ENCODE results near the gene BTNL2. TPM values are rescaled to one million over a fixed set of nuclear protein-coding genes. Genes with fewer than 3 reads are reported as not detected.
"Not testable (repeated sequence)": the region's sequence is repeated elsewhere in the genome, so short reads cannot be mapped to it uniquely, and the experiment has no call there.

BTNL2 gene
- not detected in 2 replicates for total RNA-seq (2014; rRNA removed; shearing (Covaris generic))

DNA sequence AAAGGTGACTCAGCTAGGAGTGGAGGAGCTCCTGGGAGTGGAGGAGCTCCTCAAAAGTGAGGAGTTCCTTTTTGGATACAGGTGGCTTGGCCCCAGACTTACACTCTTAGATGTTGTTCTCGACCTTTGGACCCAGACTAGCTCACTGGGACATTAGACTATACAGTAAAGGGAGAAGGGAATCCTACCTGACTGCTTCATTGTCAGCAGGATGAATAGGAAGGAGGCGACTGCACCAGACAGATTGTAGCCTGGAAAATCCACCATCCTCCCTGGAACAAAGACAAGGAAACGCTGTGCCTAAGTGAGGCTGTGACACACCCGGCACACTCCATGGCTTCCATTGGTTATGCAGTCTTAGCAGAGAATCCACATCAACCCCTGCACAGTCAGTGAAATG, at the start of gene BTNL2:
TSS of gene BTNL2 (minus strand) at position 325 of the 400 bp plus-strand sequence. CDS start at position 267, 58 bp downstream.
- DNase-seq (ENCODE audit: low spot score): no peak

GRCh38 chr6:32449088-32449736, 42.2 kb upstream of the BTNL2 start:
- no peak for DNase-seq (ENCODE audit: low spot score)

DNA sequence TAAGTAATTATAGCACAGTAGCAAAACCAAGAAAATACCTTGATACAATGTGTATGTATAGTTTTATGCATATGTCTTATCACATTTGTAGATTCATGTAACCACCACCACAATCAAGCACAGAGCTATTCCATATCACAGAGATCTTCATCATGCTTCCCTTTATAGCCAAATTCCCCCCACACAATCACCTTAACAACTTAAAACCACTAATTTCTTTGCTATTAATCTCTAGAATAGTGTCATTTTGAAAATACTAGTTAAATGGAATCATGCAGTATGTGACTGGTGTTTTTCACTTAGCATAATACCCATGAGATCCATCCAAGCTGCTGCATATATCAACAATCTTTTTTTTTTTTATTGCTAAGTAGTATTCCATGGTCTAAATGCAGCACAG, 41.0 kb upstream of the BTNL2 start:
- DNase-seq (ENCODE audit: low spot score): no peak

DNA sequence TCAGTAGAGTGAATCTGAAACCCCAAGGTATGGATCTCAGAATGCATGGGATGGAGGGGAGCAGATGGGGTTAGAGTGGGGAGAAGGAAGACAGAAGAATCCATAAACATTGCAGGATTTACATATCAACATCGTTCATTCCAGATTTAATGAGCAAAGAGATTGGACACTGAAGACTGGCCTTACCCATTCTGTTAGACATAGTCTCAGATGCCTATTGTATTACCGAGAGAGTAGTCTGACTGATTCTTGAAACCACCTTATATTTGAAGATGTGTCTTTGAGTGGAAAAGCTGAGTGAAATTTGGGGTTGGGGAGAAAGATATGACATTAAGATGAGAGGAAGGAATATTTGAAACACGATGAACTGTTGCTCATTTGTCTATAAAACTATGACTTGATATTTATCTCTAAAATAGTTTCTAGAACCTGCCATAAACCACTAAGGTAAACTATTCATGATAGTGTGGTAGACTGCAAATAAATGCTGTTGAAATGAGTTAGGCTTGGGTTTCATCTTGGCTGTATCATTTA, 38.4 kb upstream of the BTNL2 start:
- DNase-seq (ENCODE audit: low spot score): no peak

- DNase-seq (ENCODE audit: low spot score): no peak
Measured at GRCh38 chr6:32444433-32444832, 37.5 kb upstream of the BTNL2 start.

GRCh38 chr6:32442977-32443552, 36.1 kb upstream of the BTNL2 start:
- no peak for DNase-seq (ENCODE audit: low spot score)

DNA sequence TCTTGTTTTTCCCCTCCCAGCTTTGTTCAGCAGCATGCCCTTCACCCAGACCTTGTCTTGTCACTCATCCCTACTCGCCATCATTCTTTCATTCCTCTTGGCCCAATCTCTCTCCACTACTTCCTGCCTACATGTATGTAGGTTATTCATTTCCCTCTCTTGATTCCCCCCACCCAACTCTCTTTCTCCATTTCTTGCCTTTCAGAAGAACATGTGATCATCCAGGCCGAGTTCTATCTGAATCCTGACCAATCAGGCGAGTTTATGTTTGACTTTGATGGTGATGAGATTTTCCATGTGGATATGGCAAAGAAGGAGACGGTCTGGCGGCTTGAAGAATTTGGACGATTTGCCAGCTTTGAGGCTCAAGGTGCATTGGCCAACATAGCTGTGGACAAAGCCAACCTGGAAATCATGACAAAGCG, 35.3 kb upstream of the BTNL2 start:
- no peak for DNase-seq (ENCODE audit: low spot score)

DNA sequence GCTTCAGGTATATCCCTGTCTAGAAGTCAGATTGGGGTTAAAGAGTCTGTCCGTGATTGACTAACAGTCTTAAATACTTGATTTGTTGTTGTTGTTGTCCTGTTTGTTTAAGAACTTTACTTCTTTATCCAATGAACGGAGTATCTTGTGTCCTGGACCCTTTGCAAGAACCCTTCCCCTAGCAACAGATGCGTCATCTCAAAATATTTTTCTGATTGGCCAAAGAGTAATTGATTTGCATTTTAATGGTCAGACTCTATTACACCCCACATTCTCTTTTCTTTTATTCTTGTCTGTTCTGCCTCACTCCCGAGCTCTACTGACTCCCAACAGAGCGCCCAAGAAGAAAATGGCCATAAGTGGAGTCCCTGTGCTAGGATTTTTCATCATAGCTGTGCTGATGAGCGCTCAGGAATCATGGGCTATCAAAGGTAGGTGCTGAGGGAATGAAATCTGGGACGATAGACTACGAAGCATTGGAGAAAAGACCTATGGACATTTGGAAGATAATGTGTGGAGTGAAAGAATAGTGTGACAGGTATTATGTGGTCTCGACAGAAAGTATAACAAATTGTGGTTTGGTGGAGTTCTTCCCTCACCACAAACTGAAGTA, 32.7 kb upstream of the BTNL2 start, which contains the start of gene HLA-DRA:
TSS of gene HLA-DRA (plus strand) at position 286 of the 613 bp plus-strand sequence. CDS start at position 350, 64 bp downstream.
- peak; percentile 52 for DNase-seq (ENCODE audit: low spot score)

- DNase-seq (ENCODE audit: low spot score): no peak
Measured at GRCh38 chr6:32439139-32439538, 32.2 kb upstream of the BTNL2 start.

GRCh38 chr6:32436995-32437836, 30.2 kb upstream of the BTNL2 start:
- no peak for DNase-seq (ENCODE audit: low spot score)

DNA sequence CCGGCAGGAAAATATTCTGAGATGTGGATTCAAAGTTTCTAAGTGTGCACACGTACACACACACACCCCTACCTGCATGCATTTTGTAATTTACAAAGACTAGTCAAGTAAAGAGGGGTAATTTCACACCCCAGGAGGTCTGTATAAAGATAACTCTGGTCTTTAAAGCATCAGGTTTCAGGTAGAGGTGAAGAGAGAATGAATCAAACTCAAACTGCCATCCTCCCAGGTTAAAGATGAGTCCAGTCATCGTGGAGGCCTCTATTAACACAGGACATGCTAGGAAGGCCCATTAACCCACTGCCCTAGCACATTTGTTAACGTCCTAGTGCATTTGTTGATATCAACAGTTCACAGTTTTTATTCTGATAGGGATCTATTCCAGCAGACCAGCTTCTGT, 29.2 kb upstream of the BTNL2 start:
- DNase-seq (ENCODE audit: low spot score): no peak

DNA sequence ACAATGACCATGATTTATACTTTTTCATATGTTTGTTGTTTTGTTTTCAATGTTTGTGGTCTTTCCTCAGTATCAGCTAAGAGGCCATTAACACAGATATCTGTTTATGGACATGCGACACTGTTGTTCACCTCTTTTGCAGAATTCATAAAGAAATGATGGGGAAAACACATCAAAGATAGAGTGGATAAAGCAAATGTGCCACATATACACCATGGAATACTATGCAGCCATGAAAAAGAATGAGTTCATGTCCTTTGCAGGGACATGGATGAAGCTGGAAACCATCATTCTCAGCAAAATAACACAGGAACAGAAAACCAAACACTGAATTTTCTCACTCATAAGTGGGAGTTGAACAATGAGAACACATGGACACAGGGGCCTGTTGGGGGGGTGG, 27.0 kb upstream of the BTNL2 start:
- DNase-seq (ENCODE audit: low spot score): not testable (repeated sequence)

- DNase-seq (ENCODE audit: low spot score): peak; percentile 20
Measured at GRCh38 chr6:32432050-32432450, 25.1 kb upstream of the BTNL2 start.

DNA sequence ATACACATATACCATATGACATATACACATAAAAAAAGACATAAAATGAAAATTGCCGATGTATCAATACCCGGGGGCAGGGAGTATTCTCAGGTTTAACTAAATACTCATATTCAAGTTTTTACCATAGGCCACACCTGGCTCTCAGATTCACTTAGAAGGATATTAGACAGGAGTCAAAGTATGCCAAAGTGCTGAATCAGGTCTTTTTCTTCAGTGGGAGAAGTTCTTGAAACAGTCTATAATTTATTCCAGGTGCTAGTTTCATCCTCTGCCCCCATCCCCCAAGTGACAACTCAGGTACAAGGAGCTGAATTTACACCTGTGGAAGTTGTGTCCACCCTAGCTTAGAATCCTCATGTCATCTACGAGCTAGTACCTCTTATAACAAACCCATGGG, 24.2 kb upstream of the BTNL2 start:
- no peak for DNase-seq (ENCODE audit: low spot score)

DNA sequence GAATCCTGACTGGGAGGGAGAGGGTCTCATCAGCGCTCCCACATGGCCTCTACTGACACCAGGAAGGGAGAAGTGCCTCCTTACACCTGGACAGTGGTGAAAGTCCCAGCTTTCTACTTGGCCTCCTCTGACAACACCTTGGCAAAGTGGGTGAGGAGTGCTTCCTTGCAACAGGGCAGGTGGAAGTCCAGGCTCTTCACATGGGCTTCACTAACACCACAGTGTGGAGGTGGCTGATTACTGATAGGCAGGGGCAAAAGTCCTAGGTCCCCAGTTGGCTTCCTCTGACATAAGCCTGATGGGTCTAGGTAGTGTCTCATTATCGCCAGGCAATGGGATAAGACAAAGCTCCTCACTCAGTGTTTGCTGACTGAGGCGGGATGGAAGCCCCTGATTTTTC, 23.2 kb upstream of the BTNL2 start:
- DNase-seq (ENCODE audit: low spot score): no peak

DNA sequence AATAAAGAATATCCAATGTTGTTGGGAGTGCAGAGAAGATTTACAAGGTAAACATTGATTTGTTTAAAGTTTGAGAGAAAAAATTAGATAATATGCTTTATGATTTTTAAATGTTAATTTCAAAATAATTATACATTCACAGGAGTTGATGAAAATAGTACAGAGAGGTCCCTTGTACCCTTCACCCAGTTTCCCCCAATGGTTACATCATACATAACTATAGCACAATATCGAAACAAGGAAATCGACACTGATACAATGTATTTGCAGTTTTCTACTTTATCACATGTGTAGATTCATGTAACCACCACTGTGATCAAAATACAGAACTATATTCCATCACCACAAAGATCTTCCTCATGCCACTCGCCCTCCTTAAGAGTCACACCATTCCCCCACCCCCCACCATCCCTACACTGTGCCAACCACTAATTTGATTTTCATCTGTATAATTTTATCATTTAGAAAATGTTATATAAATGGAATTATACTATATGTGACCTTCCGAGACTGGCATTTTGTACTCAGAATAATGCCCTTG, 21.0 kb upstream of the BTNL2 start:
- no peak for DNase-seq (ENCODE audit: low spot score)

- no peak for DNase-seq (ENCODE audit: low spot score)
Measured at GRCh38 chr6:32427218-32427617, 20.2 kb upstream of the BTNL2 start.

DNA sequence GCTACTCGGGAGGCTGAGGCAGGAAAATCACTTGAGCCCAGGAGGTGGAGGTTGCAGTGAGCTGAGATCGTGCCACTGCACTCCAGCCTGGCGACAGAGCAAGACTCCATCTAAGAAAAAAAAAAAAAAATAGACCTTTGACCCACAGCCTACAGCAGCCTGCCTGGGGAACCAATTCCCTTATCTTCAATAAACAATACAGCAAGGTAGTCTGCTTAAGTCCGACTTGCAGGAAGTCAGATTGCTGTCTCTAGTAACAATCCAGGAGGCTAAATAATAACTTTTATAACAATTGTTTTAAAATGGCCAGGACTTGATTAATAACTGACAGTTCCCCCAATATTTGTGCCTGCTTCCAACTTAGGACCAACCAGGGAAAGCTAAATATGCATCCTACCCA, 19.4 kb upstream of the BTNL2 start:
- no peak for DNase-seq (ENCODE audit: low spot score)

DNA sequence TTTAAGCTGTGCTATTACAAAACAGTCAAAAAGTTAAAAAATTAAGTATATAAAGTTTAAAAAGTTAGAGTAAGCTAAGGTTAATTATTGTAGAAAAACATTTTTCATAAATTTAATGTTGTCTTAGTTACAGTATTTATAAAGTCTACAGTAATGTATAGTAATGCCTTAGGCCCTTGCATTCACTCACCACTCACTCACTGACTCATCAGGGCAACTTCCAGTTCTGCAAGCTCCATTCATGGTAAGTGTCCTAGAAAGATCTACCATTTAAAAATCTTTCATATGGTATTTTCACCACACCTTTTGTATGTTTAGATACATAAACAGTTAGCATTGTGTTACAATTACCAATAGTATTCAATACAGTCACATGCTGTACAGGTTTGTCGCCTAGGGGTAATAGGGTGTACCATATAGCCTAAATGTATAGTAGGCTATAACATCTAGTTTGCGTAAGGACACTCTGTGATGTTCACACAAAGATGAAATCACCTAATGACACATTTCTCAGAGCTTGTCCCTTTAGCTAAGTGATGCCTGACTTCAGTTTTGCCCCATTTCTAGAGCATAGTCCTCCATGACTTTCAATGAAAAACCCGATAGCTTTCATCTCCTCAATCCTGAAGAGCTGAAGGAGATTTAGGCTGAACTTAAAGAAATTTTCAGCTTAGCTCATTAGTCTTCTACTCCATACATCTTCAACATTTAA, 17.8 kb upstream of the BTNL2 start:
- no peak for DNase-seq (ENCODE audit: low spot score)

GRCh38 chr6:32416036-32416435, 9.1 kb upstream of the BTNL2 start:
- no peak for DNase-seq (ENCODE audit: low spot score)

GRCh38 chr6:32415521-32416019, 8.6 kb upstream of the BTNL2 start:
- peak; percentile 59 for DNase-seq (ENCODE audit: low spot score)
